ENCODE measurements around the gene NR3C2.

NR3C2 gene

GRCh38 chr4:148292686-148293085, 149.5 kb downstream of the NR3C2 start:
- no peak for DNase-seq (ENCODE audit: insufficient read length, low spot score)

DNA sequence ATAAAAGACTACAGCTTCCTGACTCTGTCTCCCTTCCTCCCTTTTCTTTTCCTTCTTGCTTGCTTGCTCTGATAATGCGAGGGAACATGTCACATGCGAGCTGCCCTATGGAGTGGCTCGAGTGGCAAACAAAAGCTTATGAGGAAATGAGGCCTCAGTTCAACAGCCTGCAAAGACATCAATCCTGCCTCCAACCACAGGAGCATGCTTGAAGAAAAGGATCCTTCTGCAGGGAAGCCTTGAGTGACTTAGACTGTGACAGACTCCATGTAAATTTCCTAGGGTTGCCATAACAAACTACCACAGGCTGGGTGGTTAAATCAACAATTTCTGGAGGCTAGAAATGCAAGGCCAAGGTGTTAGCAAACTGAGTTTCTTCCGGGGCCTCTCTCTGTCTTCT, 152.5 kb downstream of the NR3C2 start:
- FAIRE-seq (no peak), DNase-seq (ENCODE audit: insufficient read length, low spot score) (no peak)
- TF ChIP-seq POLR2AphosphoS5 (IDR thresholded peaks at IDR 0.05; ENCODE audit: low read depth, low read length) (no peak), TAF1 (IDR thresholded peaks at IDR 0.05; ENCODE audit: low read depth, low read length) (no peak), POU2F2 (IDR thresholded peaks at IDR 0.05; ENCODE audit: low read depth, low read length) (no peak), SPI1 (IDR thresholded peaks at IDR 0.05; ENCODE audit: low read depth, low read length) (no peak)

More at GRCh38 chr4:148292686-148293085, 149.5 kb downstream of the NR3C2 start:
- TF ChIP-seq PAX5 (IDR thresholded peaks at IDR 0.05; ENCODE audit: insufficient read depth, low read length, severe bottlenecking) (no peak), POU2F2 (IDR thresholded peaks at IDR 0.05; ENCODE audit: low read depth, low read length) (no peak), POLR2AphosphoS5 (IDR thresholded peaks at IDR 0.05; ENCODE audit: low read depth, low read length) (no peak), SPI1 (IDR thresholded peaks at IDR 0.05; ENCODE audit: low read depth, low read length) (no peak), TAF1 (IDR thresholded peaks at IDR 0.05; ENCODE audit: low read depth, low read length) (no peak), POLR2A (IDR thresholded peaks at IDR 0.05; ENCODE audit: low read depth, low read length) (no peak)
- no peak for FAIRE-seq

- no peak for TF ChIP-seq POLR2AphosphoS5 (IDR thresholded peaks at IDR 0.05; ENCODE audit: low read depth, low read length)
- no peak for TF ChIP-seq POLR2A (IDR thresholded peaks at IDR 0.05; ENCODE audit: low read depth, low read length)
- TF ChIP-seq SPI1 (IDR thresholded peaks at IDR 0.05; ENCODE audit: low read depth, low read length): no peak
- TF ChIP-seq PAX5 (IDR thresholded peaks at IDR 0.05; ENCODE audit: insufficient read depth, low read length, severe bottlenecking): no peak
- TF ChIP-seq TAF1 (IDR thresholded peaks at IDR 0.05; ENCODE audit: low read depth, low read length): no peak
- TF ChIP-seq POU2F2 (IDR thresholded peaks at IDR 0.05; ENCODE audit: low read depth, low read length): no peak
- no peak for DNase-seq (ENCODE audit: insufficient read length, low spot score)
- no peak for FAIRE-seq
Observed at GRCh38 chr4:148288448-148288847, 153.8 kb downstream of the NR3C2 start.

- FAIRE-seq: no peak
- TF ChIP-seq TAF1 (IDR thresholded peaks at IDR 0.05; ENCODE audit: low read depth, low read length) (no peak), POLR2A (IDR thresholded peaks at IDR 0.05; ENCODE audit: low read depth, low read length) (no peak), POU2F2 (IDR thresholded peaks at IDR 0.05; ENCODE audit: low read depth, low read length) (no peak), PAX5 (IDR thresholded peaks at IDR 0.05; ENCODE audit: insufficient read depth, low read length, severe bottlenecking) (no peak), POLR2AphosphoS5 (IDR thresholded peaks at IDR 0.05; ENCODE audit: low read depth, low read length) (no peak), SPI1 (IDR thresholded peaks at IDR 0.05; ENCODE audit: low read depth, low read length) (no peak)
- DNase-seq (ENCODE audit: insufficient read length, low spot score): no peak
Observed at GRCh38 chr4:148287111-148287510, 155.1 kb downstream of the NR3C2 start.

- TF ChIP-seq POU2F2 (IDR thresholded peaks at IDR 0.05; ENCODE audit: low read depth, low read length): no peak
- TF ChIP-seq TAF1 (IDR thresholded peaks at IDR 0.05; ENCODE audit: low read depth, low read length): no peak
- TF ChIP-seq PAX5 (IDR thresholded peaks at IDR 0.05; ENCODE audit: insufficient read depth, low read length, severe bottlenecking): no peak
- no peak for TF ChIP-seq SPI1 (IDR thresholded peaks at IDR 0.05; ENCODE audit: low read depth, low read length)
- no peak for TF ChIP-seq POLR2AphosphoS5 (IDR thresholded peaks at IDR 0.05; ENCODE audit: low read depth, low read length)
- TF ChIP-seq POLR2A (IDR thresholded peaks at IDR 0.05; ENCODE audit: low read depth, low read length): no peak
- no peak for FAIRE-seq
- DNase-seq (ENCODE audit: insufficient read length, low spot score): no peak
Observed at GRCh38 chr4:148286012-148286411, 156.2 kb downstream of the NR3C2 start.

DNA sequence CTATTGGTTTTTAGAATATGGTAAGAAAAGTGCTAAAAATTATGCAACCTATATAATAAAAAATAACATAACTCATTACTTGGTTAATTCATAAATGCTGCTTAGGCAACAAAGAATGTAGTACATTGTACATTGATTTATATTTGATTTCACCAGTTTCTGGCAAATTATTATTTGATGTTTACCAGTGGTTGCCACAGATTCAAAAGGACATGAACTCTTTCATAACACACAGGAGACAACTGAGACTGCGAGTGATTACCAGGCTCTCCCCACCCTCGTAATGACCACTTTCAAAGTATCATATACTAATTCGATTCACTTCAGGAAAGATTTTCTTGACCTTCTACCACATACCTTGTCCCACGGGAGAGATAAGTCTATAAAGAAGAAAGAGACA, 158.5 kb downstream of the NR3C2 start:
- DNase-seq (ENCODE audit: insufficient read length, low spot score) (no peak), FAIRE-seq (no peak)
- no peak for TF ChIP-seq TAF1 (IDR thresholded peaks at IDR 0.05; ENCODE audit: low read depth, low read length)
- TF ChIP-seq POU2F2 (IDR thresholded peaks at IDR 0.05; ENCODE audit: low read depth, low read length): no peak
- no peak for TF ChIP-seq SPI1 (IDR thresholded peaks at IDR 0.05; ENCODE audit: low read depth, low read length)
- TF ChIP-seq PAX5 (IDR thresholded peaks at IDR 0.05; ENCODE audit: insufficient read depth, low read length, severe bottlenecking): no peak
- no peak for TF ChIP-seq POLR2A (IDR thresholded peaks at IDR 0.05; ENCODE audit: low read depth, low read length)
- TF ChIP-seq POLR2AphosphoS5 (IDR thresholded peaks at IDR 0.05; ENCODE audit: low read depth, low read length): no peak

- FAIRE-seq (no peak), DNase-seq (ENCODE audit: insufficient read length, low spot score) (no peak)
- TF ChIP-seq POLR2A (IDR thresholded peaks at IDR 0.05; ENCODE audit: low read depth, low read length) (no peak), TAF1 (IDR thresholded peaks at IDR 0.05; ENCODE audit: low read depth, low read length) (no peak), POU2F2 (IDR thresholded peaks at IDR 0.05; ENCODE audit: low read depth, low read length) (no peak), POLR2AphosphoS5 (IDR thresholded peaks at IDR 0.05; ENCODE audit: low read depth, low read length) (no peak), SPI1 (IDR thresholded peaks at IDR 0.05; ENCODE audit: low read depth, low read length) (no peak), PAX5 (IDR thresholded peaks at IDR 0.05; ENCODE audit: insufficient read depth, low read length, severe bottlenecking) (no peak)
Observed at GRCh38 chr4:148278310-148278709, 163.9 kb downstream of the NR3C2 start.

GRCh38 chr4:148275266-148275665, 166.9 kb downstream of the NR3C2 start:
- no peak for FAIRE-seq
- TF ChIP-seq POU2F2 (IDR thresholded peaks at IDR 0.05; ENCODE audit: low read depth, low read length) (no peak), POLR2AphosphoS5 (IDR thresholded peaks at IDR 0.05; ENCODE audit: low read depth, low read length) (no peak), POLR2A (IDR thresholded peaks at IDR 0.05; ENCODE audit: low read depth, low read length) (no peak), TAF1 (IDR thresholded peaks at IDR 0.05; ENCODE audit: low read depth, low read length) (no peak), SPI1 (IDR thresholded peaks at IDR 0.05; ENCODE audit: low read depth, low read length) (no peak)
- no peak for DNase-seq (ENCODE audit: insufficient read length, low spot score)

DNA sequence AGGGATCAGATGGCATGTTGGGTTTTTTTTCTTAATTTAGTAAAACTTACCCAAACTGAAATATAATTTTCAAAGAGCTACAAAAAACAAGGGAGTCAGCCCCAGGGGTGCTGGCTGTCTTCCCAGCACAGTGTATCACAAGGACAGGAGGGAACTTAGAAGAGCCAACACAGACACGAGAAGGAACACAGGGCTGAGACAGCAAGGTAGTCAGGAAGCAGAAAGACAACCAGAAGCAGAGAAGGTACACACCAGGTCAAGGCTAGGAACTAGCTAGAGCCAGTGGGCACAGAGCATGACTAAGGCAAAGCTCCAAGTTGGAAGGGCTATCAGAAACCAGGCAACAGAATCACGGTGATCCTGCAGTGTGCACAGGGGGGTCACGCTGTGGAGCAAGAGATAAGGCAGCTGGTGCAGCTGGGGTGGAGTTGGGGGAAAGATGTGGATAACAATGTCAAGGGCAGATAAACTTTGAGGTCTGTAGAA, 168.7 kb downstream of the NR3C2 start:
- no peak for DNase-seq (ENCODE audit: insufficient read length, low spot score)
- no peak for FAIRE-seq
- TF ChIP-seq TAF1 (IDR thresholded peaks at IDR 0.05; ENCODE audit: low read depth, low read length) (no peak), PAX5 (IDR thresholded peaks at IDR 0.05; ENCODE audit: insufficient read depth, low read length, severe bottlenecking) (no peak), POLR2AphosphoS5 (IDR thresholded peaks at IDR 0.05; ENCODE audit: low read depth, low read length) (no peak), POU2F2 (IDR thresholded peaks at IDR 0.05; ENCODE audit: low read depth, low read length) (no peak), SPI1 (IDR thresholded peaks at IDR 0.05; ENCODE audit: low read depth, low read length) (no peak), POLR2A (IDR thresholded peaks at IDR 0.05; ENCODE audit: low read depth, low read length) (no peak)

- no peak for TF ChIP-seq POLR2AphosphoS5 (IDR thresholded peaks at IDR 0.05; ENCODE audit: low read depth, low read length)
- TF ChIP-seq POU2F2 (IDR thresholded peaks at IDR 0.05; ENCODE audit: low read depth, low read length): no peak
- no peak for TF ChIP-seq SPI1 (IDR thresholded peaks at IDR 0.05; ENCODE audit: low read depth, low read length)
- no peak for TF ChIP-seq PAX5 (IDR thresholded peaks at IDR 0.05; ENCODE audit: insufficient read depth, low read length, severe bottlenecking)
- no peak for TF ChIP-seq POLR2A (IDR thresholded peaks at IDR 0.05; ENCODE audit: low read depth, low read length)
- TF ChIP-seq TAF1 (IDR thresholded peaks at IDR 0.05; ENCODE audit: low read depth, low read length): no peak
- DNase-seq (ENCODE audit: insufficient read length, low spot score) (no peak), FAIRE-seq (no peak)
Observed at GRCh38 chr4:148271166-148271565, 171.0 kb downstream of the NR3C2 start.
